ENCODE results near the gene DBNL.

Gene DBNL

DNA sequence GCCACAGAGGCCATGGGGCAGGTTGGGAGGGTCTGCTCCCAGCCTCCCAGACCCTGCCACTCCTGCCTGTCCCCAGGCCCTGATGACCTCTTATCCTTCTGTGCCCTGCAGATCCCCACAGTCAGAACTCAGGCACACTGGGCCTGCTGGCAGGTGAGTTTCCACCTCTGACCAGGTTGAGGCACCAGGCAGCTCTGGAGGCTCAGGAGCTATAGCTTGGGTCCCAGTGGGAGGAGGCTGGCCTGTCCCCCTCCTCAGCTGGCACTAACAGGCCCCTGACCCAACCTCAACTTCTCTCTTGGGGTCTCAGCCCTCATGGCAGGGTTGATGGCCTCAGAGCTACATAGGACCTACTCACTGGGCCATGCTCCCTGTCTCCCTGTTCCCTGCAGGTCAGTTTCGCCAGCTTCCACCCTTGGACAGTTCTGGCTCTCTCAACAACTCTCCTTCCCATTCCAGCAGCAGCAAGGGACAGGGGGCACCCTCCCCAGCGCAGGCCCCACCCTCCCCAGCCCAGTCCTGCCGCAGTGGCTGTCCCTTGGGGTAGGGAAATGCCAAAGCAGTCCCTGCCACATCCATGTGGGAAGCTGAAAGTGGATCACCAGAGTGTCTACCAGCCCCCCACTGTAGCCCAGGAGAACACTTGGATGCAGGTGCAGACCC, 56.9 kb downstream of the DBNL start:
- TF ChIP-seq TEAD4 (IDR thresholded peaks at IDR 0.05) (no peak), CEBPB (IDR thresholded peaks at IDR 0.05) (no peak), EP300 (IDR thresholded peaks at IDR 0.05; ENCODE audit: borderline replicate concordance) (no peak), TAF1 (IDR thresholded peaks at IDR 0.05; ENCODE audit: low read depth) (no peak), NFIC (IDR thresholded peaks at IDR 0.05) (no peak), TCF12 (IDR thresholded peaks at IDR 0.05; ENCODE audit: low read depth) (no peak), ZBTB7A (IDR thresholded peaks at IDR 0.05; ENCODE audit: low read depth) (no peak), EGR1 (IDR thresholded peaks at IDR 0.05) (no peak), FOXM1 (IDR thresholded peaks at IDR 0.05; ENCODE audit: borderline replicate concordance, low read depth) (no peak), YY1 (IDR thresholded peaks at IDR 0.05; ENCODE audit: low read depth) (no peak), RAD21 (IDR thresholded peaks at IDR 0.05; ENCODE audit: low read depth) (no peak), CREB1 (IDR thresholded peaks at IDR 0.05; ENCODE audit: low read depth) (no peak)
- TF ChIP-seq, protein P1, sequence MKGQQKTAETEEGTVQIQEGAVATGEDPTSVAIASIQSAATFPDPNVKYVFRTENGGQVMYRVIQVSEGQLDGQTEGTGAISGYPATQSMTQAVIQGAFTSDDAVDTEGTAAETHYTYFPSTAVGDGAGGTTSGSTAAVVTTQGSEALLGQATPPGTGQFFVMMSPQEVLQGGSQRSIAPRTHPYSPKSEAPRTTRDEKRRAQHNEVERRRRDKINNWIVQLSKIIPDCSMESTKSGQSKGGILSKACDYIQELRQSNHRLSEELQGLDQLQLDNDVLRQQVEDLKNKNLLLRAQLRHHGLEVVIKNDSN (IDR thresholded peaks at IDR 0.05), result no peak
- TF ChIP-seq, protein P2, sequence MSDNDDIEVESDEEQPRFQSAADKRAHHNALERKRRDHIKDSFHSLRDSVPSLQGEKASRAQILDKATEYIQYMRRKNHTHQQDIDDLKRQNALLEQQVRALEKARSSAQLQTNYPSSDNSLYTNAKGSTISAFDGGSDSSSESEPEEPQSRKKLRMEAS (IDR thresholded peaks at IDR 0.05), result no peak
- TF ChIP-seq, protein P3, sequence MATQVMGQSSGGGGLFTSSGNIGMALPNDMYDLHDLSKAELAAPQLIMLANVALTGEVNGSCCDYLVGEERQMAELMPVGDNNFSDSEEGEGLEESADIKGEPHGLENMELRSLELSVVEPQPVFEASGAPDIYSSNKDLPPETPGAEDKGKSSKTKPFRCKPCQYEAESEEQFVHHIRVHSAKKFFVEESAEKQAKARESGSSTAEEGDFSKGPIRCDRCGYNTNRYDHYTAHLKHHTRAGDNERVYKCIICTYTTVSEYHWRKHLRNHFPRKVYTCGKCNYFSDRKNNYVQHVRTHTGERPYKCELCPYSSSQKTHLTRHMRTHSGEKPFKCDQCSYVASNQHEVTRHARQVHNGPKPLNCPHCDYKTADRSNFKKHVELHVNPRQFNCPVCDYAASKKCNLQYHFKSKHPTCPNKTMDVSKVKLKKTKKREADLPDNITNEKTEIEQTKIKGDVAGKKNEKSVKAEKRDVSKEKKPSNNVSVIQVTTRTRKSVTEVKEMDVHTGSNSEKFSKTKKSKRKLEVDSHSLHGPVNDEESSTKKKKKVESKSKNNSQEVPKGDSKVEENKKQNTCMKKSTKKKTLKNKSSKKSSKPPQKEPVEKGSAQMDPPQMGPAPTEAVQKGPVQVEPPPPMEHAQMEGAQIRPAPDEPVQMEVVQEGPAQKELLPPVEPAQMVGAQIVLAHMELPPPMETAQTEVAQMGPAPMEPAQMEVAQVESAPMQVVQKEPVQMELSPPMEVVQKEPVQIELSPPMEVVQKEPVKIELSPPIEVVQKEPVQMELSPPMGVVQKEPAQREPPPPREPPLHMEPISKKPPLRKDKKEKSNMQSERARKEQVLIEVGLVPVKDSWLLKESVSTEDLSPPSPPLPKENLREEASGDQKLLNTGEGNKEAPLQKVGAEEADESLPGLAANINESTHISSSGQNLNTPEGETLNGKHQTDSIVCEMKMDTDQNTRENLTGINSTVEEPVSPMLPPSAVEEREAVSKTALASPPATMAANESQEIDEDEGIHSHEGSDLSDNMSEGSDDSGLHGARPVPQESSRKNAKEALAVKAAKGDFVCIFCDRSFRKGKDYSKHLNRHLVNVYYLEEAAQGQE (IDR thresholded peaks at IDR 0.05; ENCODE audit: low read depth), result no peak

DNA sequence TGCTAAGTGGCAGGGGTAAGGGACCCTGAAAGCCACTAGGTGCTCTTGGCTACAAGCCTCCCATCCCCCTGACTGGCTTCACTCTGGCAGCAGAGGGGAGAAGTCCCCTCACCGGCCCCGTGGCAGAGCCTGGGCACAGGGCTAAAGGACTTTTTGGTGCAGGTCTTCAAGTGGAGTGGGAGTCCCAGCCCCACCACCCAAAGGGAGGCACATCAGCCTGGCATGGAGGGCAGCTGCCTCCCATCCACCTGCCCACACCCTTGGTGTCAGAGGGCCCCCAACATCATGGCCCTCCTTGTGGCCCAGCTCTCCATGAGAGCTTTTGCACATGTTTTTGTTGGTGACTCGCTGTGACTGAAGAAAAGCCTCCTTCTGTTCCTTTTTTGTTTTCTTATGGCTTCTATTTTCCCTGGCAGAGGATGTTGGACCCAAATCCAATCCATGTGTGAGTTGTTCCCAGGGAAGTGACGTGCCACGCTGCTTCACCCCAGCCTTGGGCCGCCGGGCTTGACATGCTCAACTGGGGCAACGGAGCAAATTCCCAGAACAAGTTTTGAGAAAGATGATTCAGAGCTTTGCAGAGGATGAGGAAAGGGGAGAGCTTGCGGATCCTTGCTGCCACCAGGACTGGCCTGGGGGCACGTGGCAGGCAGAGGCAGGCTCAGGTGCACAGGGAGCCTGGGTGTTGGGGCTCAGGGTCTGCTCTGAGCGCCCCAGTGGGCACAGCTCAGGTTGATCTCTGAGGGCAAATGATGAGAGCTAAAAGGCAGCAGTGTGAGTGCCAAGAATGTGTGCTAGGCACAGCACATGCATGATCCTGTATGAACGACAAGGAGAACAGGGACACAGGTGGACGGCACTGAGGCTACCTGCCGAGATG, 57.7 kb downstream of the DBNL start:
- no peak for TF ChIP-seq YY1 (IDR thresholded peaks at IDR 0.05; ENCODE audit: low read depth)
- no peak for TF ChIP-seq EGR1 (IDR thresholded peaks at IDR 0.05)
- no peak for TF ChIP-seq TEAD4 (IDR thresholded peaks at IDR 0.05)
- no peak for TF ChIP-seq TCF12 (IDR thresholded peaks at IDR 0.05; ENCODE audit: low read depth)
- no peak for TF ChIP-seq FOXM1 (IDR thresholded peaks at IDR 0.05; ENCODE audit: borderline replicate concordance, low read depth)
- no peak for TF ChIP-seq CEBPB (IDR thresholded peaks at IDR 0.05)

DNA sequence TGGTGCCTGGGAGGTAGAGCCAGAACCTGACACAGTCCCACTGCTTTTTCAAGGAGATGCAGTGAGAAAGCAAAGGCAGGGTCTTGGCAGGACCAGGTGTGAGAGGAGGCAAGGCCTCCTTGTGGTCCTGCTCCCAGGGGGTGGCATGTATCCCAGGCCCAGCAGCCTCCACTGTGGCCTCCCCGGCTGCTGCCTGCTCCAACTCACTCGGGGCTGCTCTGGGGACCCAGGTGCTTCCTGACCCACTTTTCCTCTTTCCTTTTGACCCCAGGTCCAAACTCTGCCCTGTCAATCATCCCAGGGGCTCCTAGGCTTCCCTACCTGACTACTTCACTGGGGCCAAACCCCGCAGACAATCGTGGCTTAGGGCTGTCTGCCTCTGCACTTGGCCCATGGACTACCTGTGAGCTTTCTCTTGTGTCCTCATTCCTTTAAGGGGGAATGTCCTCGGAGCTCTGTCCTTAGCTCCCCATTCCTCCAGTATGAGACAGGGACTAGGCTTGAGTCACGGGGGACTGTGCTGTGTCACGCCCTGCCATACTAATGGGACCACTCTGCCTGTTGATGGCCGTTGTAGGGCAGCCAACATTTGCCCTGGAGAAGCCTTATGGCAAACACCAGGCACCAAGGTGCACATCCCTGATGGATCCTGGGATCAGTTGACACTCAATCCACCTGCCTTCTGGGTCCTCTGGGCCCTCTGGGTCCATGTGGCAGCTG, 58.5 kb downstream of the DBNL start:
- TF ChIP-seq TCF12 (IDR thresholded peaks at IDR 0.05; ENCODE audit: low read depth) (no peak), CEBPB (IDR thresholded peaks at IDR 0.05) (no peak), NFIC (IDR thresholded peaks at IDR 0.05) (no peak), CREB1 (IDR thresholded peaks at IDR 0.05; ENCODE audit: low read depth) (no peak), EP300 (IDR thresholded peaks at IDR 0.05; ENCODE audit: borderline replicate concordance) (no peak), ZBTB7A (IDR thresholded peaks at IDR 0.05; ENCODE audit: low read depth) (no peak), TEAD4 (IDR thresholded peaks at IDR 0.05) (no peak), YY1 (IDR thresholded peaks at IDR 0.05; ENCODE audit: low read depth) (no peak), TAF1 (IDR thresholded peaks at IDR 0.05; ENCODE audit: low read depth) (no peak), EGR1 (IDR thresholded peaks at IDR 0.05) (no peak), FOXM1 (IDR thresholded peaks at IDR 0.05; ENCODE audit: borderline replicate concordance, low read depth) (no peak), RAD21 (IDR thresholded peaks at IDR 0.05; ENCODE audit: low read depth) (no peak)
- TF ChIP-seq, protein P3 (IDR thresholded peaks at IDR 0.05; ENCODE audit: low read depth), result no peak
- TF ChIP-seq, protein P1 (IDR thresholded peaks at IDR 0.05), result no peak
- TF ChIP-seq, protein P2 (IDR thresholded peaks at IDR 0.05), result no peak

DNA sequence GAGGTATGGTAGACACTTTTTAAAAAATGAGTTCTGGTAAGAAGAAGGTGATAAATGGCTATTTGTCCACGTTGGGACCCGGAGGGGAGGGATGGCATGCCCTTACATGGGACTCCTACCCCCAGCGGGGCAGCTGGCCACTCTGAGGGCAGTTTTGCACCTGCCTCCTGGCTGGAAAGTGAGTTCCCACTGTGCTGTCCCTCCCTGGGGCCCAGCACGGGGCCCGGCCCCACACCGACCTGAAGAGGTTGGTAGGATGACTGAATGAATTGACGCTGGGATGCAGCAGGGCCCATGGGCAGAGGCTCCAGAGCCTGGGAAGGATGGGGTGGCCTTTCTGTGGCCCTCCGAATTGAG, 59.0 kb downstream of the DBNL start:
- no peak for TF ChIP-seq FOXM1 (IDR thresholded peaks at IDR 0.05; ENCODE audit: borderline replicate concordance, low read depth)
- no peak for TF ChIP-seq RAD21 (IDR thresholded peaks at IDR 0.05; ENCODE audit: low read depth)
- TF ChIP-seq EGR1 (IDR thresholded peaks at IDR 0.05), result no peak
- no peak for TF ChIP-seq TCF12 (IDR thresholded peaks at IDR 0.05; ENCODE audit: low read depth)
- TF ChIP-seq YY1 (IDR thresholded peaks at IDR 0.05; ENCODE audit: low read depth), result no peak
- TF ChIP-seq CREB1 (IDR thresholded peaks at IDR 0.05; ENCODE audit: low read depth), result no peak
- no peak for TF ChIP-seq EP300 (IDR thresholded peaks at IDR 0.05; ENCODE audit: borderline replicate concordance)
- no peak for TF ChIP-seq ZBTB7A (IDR thresholded peaks at IDR 0.05; ENCODE audit: low read depth)
- TF ChIP-seq TEAD4 (IDR thresholded peaks at IDR 0.05), result no peak
- no peak for TF ChIP-seq NFIC (IDR thresholded peaks at IDR 0.05)
- TF ChIP-seq, protein P3 (IDR thresholded peaks at IDR 0.05; ENCODE audit: low read depth), result no peak

All from Ishikawa (cell line).